Measurements from ENCODE around the gene CNNM2.

DNA sequence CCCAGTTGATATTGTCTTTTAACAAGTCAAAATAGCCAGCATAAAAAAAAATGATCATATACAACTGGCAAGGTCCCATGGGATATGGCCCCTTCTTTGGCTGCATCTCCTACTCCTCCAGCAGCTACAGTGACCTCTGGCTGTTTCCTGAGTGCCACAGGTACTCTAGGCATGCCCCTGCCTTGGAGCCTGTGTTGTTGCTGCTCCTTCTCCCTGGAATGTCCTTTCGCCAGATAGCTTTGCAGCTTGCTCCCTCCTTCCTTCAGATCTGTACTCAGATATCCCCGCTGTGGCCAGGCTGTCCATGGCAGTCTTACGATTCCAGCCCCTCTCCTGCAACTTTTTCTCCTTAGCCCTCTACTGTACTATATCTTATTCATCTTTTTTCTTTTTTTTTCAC, 23.3 kb downstream of the CNNM2 start:
- TF ChIP-seq, protein P1, sequence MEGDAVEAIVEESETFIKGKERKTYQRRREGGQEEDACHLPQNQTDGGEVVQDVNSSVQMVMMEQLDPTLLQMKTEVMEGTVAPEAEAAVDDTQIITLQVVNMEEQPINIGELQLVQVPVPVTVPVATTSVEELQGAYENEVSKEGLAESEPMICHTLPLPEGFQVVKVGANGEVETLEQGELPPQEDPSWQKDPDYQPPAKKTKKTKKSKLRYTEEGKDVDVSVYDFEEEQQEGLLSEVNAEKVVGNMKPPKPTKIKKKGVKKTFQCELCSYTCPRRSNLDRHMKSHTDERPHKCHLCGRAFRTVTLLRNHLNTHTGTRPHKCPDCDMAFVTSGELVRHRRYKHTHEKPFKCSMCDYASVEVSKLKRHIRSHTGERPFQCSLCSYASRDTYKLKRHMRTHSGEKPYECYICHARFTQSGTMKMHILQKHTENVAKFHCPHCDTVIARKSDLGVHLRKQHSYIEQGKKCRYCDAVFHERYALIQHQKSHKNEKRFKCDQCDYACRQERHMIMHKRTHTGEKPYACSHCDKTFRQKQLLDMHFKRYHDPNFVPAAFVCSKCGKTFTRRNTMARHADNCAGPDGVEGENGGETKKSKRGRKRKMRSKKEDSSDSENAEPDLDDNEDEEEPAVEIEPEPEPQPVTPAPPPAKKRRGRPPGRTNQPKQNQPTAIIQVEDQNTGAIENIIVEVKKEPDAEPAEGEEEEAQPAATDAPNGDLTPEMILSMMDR (IDR thresholded peaks at IDR 0.05) = no peak
- TF ChIP-seq POLR2A (IDR thresholded peaks at IDR 0.05) = no peak

Data from right lobe of liver (tissue), 4 donors.